HuH-7 (cell line): ENCODE results near the gene KBTBD3.
"Not testable (repeated sequence)": the region's sequence is repeated elsewhere in the genome, so short reads cannot be mapped to it uniquely, and the experiment has no call there.

Source experiments
- DNase-seq: peaks from one replicate; pipeline ENCODE4 v3.0.0; 2011; ENCODE audit warnings: low spot score

KBTBD3 gene

GRCh38 chr11:106011481-106011880 is 65.7 kb downstream of the KBTBD3 start:
- DNase-seq = no peak

- DNase-seq = not testable (repeated sequence)
Measured at GRCh38 chr11:106003094-106003493, 74.1 kb downstream of the KBTBD3 start.

- no peak for DNase-seq
Measured at GRCh38 chr11:106001304-106002012, 75.7 kb downstream of the KBTBD3 start.
